Right atrium auricular region (tissue), 2 donors: ENCODE data around the gene ITPR1. TPM values are rescaled to one million over a fixed set of nuclear protein-coding genes. Genes with fewer than 3 reads are reported as not detected.

ENCODE experiments used
- DNase-seq: peaks from one replicate; pipeline ENCODE4 v3.0.0-alpha.2; 2019; ENCODE audit warnings: low spot score
- H3K27ac ChIP-seq, 2 donors: fragments of 200-600 bp; sonication (generic); 1 replicate in 1 of 2; 2 replicates in 1 of 2; pipeline ENCODE4 v1.5.1; 2016 to 2019
- H3K27me3 ChIP-seq, 2 donors: fragments of 200-600 bp; sonication (generic); one replicate each; pipeline versions ENCODE4 v1.5.1 to v1.6.0; 2017 to 2019
- H3K36me3 ChIP-seq: fragments of 200-600 bp; sonication (generic); one replicate; pipeline ENCODE4 v1.5.1; 2016
- H3K4me1 ChIP-seq, 2 donors: fragments of 200-600 bp; sonication (generic); one replicate each; pipeline versions ENCODE4 v1.5.1 to v1.6.0; 2017 to 2019
- H3K4me3 ChIP-seq, 2 donors: fragments of 200-600 bp; sonication (generic); 1 replicate in 1 of 2; 2 replicates in 1 of 2; pipeline ENCODE4 v1.5.1; 2017 to 2019; ENCODE audit warnings: mild to moderate bottlenecking in 1 of 2, moderate library complexity in 1 of 2
- H3K9me3 ChIP-seq, 2 donors: fragments of 200-600 bp; sonication (generic); one replicate each; pipeline ENCODE4 v1.5.1; 2019
- total RNA-seq, 2 donors: library from RNA; depleted of rRNA; stranded (reverse); fragments of >200 nt; gene quantifications; one replicate each; pipeline ENCODE4 v1.1.0, GENCODE V29; 2016
- TF ChIP-seq, protein P1 (sequence below), 2 donors: fragments of 200-600 bp; sonication (generic); IDR thresholded peaks; one replicate each; pipeline ENCODE4 v1.5.1; 2019; ENCODE audit warnings: antibody characterized with exemption in 2 of 2

The ITPR1 gene
- total RNA-seq, 2 donors from 2014 or later, result 36.7 to 42.5 TPM

- H3K4me1 ChIP-seq, result peaks cover 0 to 56% of the 10 kb centered on the region in 2 donors
- no peaks in the 10 kb centered on the region for H3K9me3 ChIP-seq
- no peaks in the 10 kb centered on the region for H3K27me3 ChIP-seq
- H3K27ac ChIP-seq, result peak overlapping the region in 1 of 2 donors; percentile 88
- TF ChIP-seq, protein P1, sequence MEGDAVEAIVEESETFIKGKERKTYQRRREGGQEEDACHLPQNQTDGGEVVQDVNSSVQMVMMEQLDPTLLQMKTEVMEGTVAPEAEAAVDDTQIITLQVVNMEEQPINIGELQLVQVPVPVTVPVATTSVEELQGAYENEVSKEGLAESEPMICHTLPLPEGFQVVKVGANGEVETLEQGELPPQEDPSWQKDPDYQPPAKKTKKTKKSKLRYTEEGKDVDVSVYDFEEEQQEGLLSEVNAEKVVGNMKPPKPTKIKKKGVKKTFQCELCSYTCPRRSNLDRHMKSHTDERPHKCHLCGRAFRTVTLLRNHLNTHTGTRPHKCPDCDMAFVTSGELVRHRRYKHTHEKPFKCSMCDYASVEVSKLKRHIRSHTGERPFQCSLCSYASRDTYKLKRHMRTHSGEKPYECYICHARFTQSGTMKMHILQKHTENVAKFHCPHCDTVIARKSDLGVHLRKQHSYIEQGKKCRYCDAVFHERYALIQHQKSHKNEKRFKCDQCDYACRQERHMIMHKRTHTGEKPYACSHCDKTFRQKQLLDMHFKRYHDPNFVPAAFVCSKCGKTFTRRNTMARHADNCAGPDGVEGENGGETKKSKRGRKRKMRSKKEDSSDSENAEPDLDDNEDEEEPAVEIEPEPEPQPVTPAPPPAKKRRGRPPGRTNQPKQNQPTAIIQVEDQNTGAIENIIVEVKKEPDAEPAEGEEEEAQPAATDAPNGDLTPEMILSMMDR (IDR thresholded peaks at IDR 0.05), result no peak
- no peak overlapping the region for H3K4me3 ChIP-seq
- no peaks in the 10 kb centered on the region for H3K36me3 ChIP-seq
- no peak for DNase-seq
Measured at GRCh38 chr3:4743371-4743770, 250.2 kb downstream of the ITPR1 start.

DNA sequence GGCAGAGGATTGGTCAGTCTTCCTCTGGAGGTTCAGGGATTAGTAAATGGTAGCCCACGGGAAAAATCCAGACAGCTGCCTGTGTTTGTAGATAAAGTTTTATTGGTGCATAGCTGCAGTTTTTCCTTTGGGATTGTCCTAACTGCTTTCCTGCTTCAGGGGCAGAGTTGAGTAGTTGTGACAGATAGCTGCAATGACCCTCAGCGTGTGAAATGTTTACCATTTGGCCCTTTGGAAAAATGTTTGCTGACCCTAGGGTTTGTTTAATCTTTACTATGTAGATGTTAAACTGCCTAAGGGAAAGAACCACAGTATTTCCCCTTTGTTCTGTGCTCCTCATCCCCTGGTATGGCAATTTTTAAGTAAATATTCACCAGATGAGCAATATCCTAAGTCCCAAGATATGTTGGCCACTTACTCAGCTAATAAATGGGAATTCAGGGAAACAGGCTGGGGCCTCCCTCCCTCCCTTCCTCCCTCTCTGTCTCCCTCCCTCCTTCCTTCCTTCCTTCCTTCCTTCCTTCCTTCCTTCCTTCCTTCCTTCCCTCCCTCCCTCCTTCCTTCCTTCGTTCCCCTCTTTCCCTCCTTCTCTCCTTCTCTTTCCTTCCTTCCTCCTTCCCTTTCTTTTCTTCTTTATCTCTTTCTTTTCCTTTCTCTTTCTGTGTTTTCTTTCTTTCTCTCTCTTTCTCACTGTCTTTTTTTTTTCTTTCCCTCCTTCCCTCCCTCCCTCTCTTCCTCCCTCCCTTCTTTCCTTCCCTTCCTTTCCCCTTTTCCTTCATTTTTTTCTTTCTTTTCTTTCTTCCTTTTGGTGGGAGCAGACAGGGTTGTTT lies 251.5 kb downstream of the ITPR1 start:
- DNase-seq, result no peak
- TF ChIP-seq, protein P1 (IDR thresholded peaks at IDR 0.05), result no peak
- Histone ChIP-seq H3K4me1 (peaks cover 0 to 61% of the 10 kb centered on the region in 2 donors), H3K9me3 (no peaks in the 10 kb centered on the region), H3K27me3 (no peaks in the 10 kb centered on the region), H3K4me3 (no peak overlapping the region), H3K36me3 (no peaks in the 10 kb centered on the region), H3K27ac (peak overlapping the region; percentile 33 to 52)

- H3K36me3 ChIP-seq, result no peaks in the 10 kb centered on the region
- H3K27ac ChIP-seq, result peak overlapping the region; percentile 2 to 52
- DNase-seq, result no peak
- no peaks in the 10 kb centered on the region for H3K27me3 ChIP-seq
- H3K9me3 ChIP-seq, result no peaks in the 10 kb centered on the region
- no peak overlapping the region for H3K4me3 ChIP-seq
- peaks cover 0 to 61% of the 10 kb centered on the region in 2 donors for H3K4me1 ChIP-seq
- TF ChIP-seq, protein P1 (IDR thresholded peaks at IDR 0.05), result no peak
Measured at GRCh38 chr3:4745235-4745610, 252.1 kb downstream of the ITPR1 start.

DNA sequence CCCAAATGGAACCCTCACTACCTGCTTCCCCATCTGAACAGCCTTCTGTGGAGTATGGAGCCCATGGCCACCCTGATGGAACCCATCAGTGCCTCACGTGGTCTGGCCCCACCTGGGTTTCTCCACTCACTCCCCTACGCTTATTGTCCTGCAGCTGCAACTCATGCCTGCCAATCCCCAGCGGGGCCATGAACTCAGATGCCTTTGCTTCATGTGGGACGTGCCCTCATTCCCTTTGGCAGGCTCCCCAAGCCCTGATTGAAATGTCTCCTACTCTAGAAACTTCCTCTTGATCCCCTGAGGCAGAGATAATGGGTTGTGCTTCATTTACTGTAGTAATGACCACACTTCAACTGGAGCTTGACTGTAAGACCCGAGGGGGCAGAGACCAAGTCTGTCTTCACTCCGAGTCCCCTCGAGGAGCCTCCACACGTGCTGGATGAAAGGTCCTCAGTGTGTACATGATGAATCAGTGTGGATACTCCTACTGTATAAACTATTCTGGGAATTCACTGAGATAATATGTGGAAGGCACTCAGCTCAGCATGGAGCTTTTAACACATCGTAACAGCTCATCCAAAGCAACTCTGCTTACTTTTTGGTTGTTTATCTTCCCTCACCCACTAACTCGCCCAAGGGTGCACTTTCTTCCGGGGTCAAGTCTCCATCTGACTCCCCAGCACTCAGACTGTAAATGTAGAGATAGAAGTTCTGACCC lies 253.3 kb downstream of the ITPR1 start:
- H3K36me3 ChIP-seq, result no peaks in the 10 kb centered on the region
- peak overlapping the region in 1 of 2 donors; percentile 52 for H3K27ac ChIP-seq
- DNase-seq, result no peak
- H3K4me1 ChIP-seq, result peaks cover 0 to 61% of the 10 kb centered on the region in 2 donors
- no peak overlapping the region for H3K4me3 ChIP-seq
- no peaks in the 10 kb centered on the region for H3K27me3 ChIP-seq
- TF ChIP-seq, protein P1 (IDR thresholded peaks at IDR 0.05), result no peak
- no peaks in the 10 kb centered on the region for H3K9me3 ChIP-seq

DNA sequence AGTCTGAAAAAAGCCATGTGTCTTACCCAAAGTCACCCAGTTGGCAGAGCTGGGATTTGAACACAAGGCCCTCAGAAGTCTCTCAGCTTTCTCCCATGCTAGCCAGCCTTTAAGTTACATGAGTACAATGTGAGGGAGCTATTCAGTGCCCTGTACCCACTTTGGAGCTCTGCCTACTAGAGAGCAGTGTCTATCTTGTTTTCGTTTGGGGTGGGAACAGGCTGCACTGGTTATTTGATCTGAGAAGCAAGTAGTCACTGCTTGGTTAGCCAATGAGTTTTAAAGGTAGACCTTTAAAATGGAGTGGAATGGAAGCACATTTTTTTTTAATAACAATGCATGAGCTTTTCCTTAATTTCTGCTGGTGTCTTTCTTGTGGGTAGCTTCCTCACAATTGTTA lies 255.0 kb downstream of the ITPR1 start:
- TF ChIP-seq, protein P1 (IDR thresholded peaks at IDR 0.05), result no peak
- Histone ChIP-seq H3K27me3 (no peaks in the 10 kb centered on the region), H3K4me3 (no peak overlapping the region), H3K36me3 (no peaks in the 10 kb centered on the region), H3K4me1 (peaks cover 0 to 56% of the 10 kb centered on the region in 2 donors), H3K9me3 (no peaks in the 10 kb centered on the region), H3K27ac (no peak overlapping the region)
- no peak for DNase-seq
